Iris pigment epithelial cell (primary cell): Measurements from ENCODE around the gene DCAF12L2.
"Not testable (repeated sequence)": the region's sequence is repeated elsewhere in the genome, so short reads cannot be mapped to it uniquely, and the experiment has no call there.

Experiments used
- DNase-seq: peaks from one replicate; pipeline ENCODE4 v3.0.0-alpha.2; 2011; ENCODE audit warnings: low read depth

DCAF12L2 gene

GRCh38 chrX:126165721-126166461, at the start of gene DCAF12L2:
Gene DCAF12L2 (minus strand): TSS chrX:126166289. CDS start chrX:126165924, 365 bp downstream.
- DNase-seq = peak; percentile 1

GRCh38 chrX:126190888-126191287, 24.8 kb upstream of the DCAF12L2 start:
- DNase-seq = not testable (repeated sequence)

GRCh38 chrX:126177133-126177840, 11.2 kb upstream of the DCAF12L2 start:
- DNase-seq = no peak

- no peak for DNase-seq
Observed at GRCh38 chrX:126170720-126171119, 4.6 kb upstream of the DCAF12L2 start.

- DNase-seq = no peak
Observed at GRCh38 chrX:126167560-126167959, 1.5 kb upstream of the DCAF12L2 start.

- no peak for DNase-seq
Observed at GRCh38 chrX:126165401-126165720, 728 bp downstream of the DCAF12L2 start.

GRCh38 chrX:126164689-126165400, 1.2 kb downstream of the DCAF12L2 start:
- DNase-seq = no peak

GRCh38 chrX:126164226-126164625, 1.9 kb downstream of the DCAF12L2 start:
- no peak for DNase-seq

- no peak for DNase-seq
Observed at GRCh38 chrX:126141014-126141413, 25.1 kb downstream of the DCAF12L2 start.

- DNase-seq = peak; percentile 1
Observed at GRCh38 chrX:126137899-126138298, 28.2 kb downstream of the DCAF12L2 start.

- no peak for DNase-seq
Observed at GRCh38 chrX:126124721-126125120, 41.4 kb downstream of the DCAF12L2 start.
